Measurements from ENCODE around the gene DUSP6. TPM values are rescaled to one million over a fixed set of nuclear protein-coding genes. Genes with fewer than 3 reads are reported as not detected.

Gene DUSP6
- total and polyA plus RNA-seq, 9 of the 15 experiments (the other 6 are each of a cell fraction or from before 2014, with no cell fraction given), result 0.04 to 0.60 (median 0.08) TPM; not detected in 2

DNA sequence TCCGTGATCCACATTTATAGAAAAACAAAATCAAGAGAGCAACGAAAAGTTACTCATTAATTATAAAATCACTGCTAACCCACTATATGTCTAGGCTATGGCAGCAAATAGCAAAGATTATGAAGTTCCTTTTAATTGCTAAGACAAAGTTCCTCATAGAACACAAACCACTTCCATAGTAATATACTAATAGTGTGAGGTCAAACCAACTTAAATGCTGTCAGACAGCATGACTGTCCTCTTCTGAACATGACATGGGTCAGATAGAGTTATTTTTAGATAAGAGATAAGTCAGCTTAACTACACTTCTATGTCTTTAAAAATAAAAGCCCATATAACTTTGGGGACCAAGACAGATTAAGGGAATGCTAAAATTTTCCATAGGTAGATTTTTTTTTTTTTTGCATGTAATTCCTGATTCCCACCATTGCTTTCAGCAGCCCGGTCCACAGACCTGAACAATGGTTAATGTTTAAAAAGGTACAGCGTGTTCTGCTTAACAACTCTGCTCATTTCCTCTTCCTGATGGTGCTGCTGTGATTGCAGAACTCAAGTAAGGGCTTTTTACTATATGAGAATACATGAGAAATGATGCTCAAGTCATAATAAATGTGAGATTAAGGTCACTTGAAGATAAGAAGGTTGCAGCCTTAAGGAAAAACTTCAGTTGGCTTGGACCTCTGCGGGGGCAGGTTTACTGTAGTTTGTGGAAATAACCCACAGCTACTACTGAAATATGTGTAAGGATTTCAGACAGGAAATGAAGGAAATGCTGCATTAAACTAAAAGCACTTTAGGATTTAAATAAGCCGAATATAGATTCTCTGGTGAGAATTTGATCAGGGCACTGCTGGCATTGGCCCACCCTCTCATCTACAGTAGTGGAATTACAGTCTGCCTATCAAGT is 37.7 kb upstream of the DUSP6 start (continued):
- no peak for TF ChIP-seq BRF2 (IDR thresholded peaks at IDR 0.05; ENCODE audit: borderline replicate concordance, insufficient read depth, insufficient read length)
- TF ChIP-seq, protein P1, sequence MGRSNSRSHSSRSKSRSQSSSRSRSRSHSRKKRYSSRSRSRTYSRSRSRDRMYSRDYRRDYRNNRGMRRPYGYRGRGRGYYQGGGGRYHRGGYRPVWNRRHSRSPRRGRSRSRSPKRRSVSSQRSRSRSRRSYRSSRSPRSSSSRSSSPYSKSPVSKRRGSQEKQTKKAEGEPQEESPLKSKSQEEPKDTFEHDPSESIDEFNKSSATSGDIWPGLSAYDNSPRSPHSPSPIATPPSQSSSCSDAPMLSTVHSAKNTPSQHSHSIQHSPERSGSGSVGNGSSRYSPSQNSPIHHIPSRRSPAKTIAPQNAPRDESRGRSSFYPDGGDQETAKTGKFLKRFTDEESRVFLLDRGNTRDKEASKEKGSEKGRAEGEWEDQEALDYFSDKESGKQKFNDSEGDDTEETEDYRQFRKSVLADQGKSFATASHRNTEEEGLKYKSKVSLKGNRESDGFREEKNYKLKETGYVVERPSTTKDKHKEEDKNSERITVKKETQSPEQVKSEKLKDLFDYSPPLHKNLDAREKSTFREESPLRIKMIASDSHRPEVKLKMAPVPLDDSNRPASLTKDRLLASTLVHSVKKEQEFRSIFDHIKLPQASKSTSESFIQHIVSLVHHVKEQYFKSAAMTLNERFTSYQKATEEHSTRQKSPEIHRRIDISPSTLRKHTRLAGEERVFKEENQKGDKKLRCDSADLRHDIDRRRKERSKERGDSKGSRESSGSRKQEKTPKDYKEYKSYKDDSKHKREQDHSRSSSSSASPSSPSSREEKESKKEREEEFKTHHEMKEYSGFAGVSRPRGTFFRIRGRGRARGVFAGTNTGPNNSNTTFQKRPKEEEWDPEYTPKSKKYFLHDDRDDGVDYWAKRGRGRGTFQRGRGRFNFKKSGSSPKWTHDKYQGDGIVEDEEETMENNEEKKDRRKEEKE (IDR thresholded peaks at IDR 0.05; ENCODE audit: borderline replicate concordance in 1 of 2, control insufficient read depth in 1 of 2, low read depth in 2 of 2, low read length in 1 of 2), result no peak
- no peak for TF ChIP-seq DDX20 (tag; IDR thresholded peaks at IDR 0.05; ENCODE audit: low read depth)

DNA sequence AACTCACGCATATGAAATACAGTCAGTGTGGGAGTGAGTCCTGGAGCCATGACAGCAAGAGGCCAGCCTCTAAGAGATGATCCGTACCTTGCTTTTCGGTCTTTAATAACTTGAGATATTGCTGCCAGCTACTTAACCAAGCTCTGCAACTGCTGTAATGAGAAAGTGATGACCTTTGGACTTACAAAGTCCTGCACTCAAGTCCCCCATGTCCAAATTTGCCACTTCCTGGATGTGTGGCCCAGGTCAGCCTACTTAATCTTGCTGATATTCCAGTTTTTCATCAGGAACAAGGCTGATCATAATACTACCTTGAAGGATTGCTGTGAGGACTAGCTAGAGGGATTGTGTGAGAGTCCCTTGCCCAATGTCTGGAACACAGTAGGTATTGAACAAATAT is 33.8 kb upstream of the DUSP6 start:
- no peaks in the 10 kb centered on the region for H3K79me2 ChIP-seq (ENCODE audit: control insufficient read depth, insufficient read depth, low read length)
- ATAC-seq (no peak), FAIRE-seq (no peak), DNase-seq (ENCODE audit: extremely low read depth in 1 of 4, low spot score in 3 of 4) (no peak)
- H2AFZ ChIP-seq (ENCODE audit: low read depth, low read length), result no peak overlapping the region
- H3K9me1 ChIP-seq (ENCODE audit: control insufficient read depth, insufficient read depth, low read length), result no peaks in the 10 kb centered on the region
- H3K27ac ChIP-seq (ENCODE audit: extremely low read depth, low read depth, low read length), result no peak overlapping the region
- ChIA-PET CTCF (ENCODE audit: low intra/inter-chr PET ratio) (no interaction called here), POLR2A (no interaction called here)
- H3K36me3 ChIP-seq (ENCODE audit: control insufficient read depth, insufficient read depth, low read length), result no peaks in the 10 kb centered on the region
- H3K9me3 ChIP-seq (replicated peaks; ENCODE audit: control insufficient read depth, insufficient read depth, low read depth, low read length), result no peaks in the 10 kb centered on the region
- H3K4me1 ChIP-seq (replicated peaks in 1 of 2; ENCODE audit: control insufficient read depth in 2 of 2, insufficient read depth in 2 of 2, low read length in 2 of 2), result peaks cover 0 to 26% of the 10 kb centered on the region in 2 experiments; a peak in 3 of 5 replicates
- no peak overlapping the region for H3K4me3 ChIP-seq
- no TSS peak for BruUV-seq (replicated peaks)
- H3K9ac ChIP-seq (ENCODE audit: insufficient read depth in 1 of 2, low read depth in 2 of 2, low read length in 2 of 2), result no peak overlapping the region
- H3K27me3 ChIP-seq (ENCODE audit: control insufficient read depth in 2 of 2, insufficient read depth in 2 of 2, low read length in 2 of 2), result 0 out of 5 replicates have a peak, but pooled peaks cover 0 to 2% of the 10 kb centered on the region in 2 experiments
- no peaks in the 10 kb centered on the region for H4K20me1 ChIP-seq (replicated peaks; ENCODE audit: control insufficient read depth, insufficient read depth, low read length)
- WGBS (ENCODE audit: insufficient coverage, low coverage, missing lambda C conversion rate), result 30% methylated on average over 3 of the region's 3 CpGs
- in situ Hi-C loops (cut with MboI) (no loop called here), intact Hi-C loops (cut with micrococcal nuclease) (no loop called here)
- no peak overlapping the region for H3K4me2 ChIP-seq (ENCODE audit: insufficient read depth, low read length)
- TF ChIP-seq CTCFL (IDR thresholded peaks at IDR 0.05; ENCODE audit: borderline replicate concordance, insufficient read depth, low read depth, low read length, poor library complexity, severe bottlenecking) (no peak), CAMTA2 (CRISPR knock-in tag; conservative IDR thresholded peaks at IDR 0.05) (no peak), POLR3A (IDR thresholded peaks at IDR 0.05; ENCODE audit: borderline replicate concordance, extremely low read depth, insufficient read depth, insufficient read length) (no peak), PPARD (CRISPR knock-in tag; IDR thresholded peaks at IDR 0.05) (no peak), SETDB1 (IDR thresholded peaks at IDR 0.05; ENCODE audit: low read length) (no peak), ZSCAN32 (CRISPR knock-in tag; IDR thresholded peaks at IDR 0.05) (no peak), PTBP1 (IDR thresholded peaks at IDR 0.05; ENCODE audit: low read depth, low read length) (no peak), RBBP5 (IDR thresholded peaks at IDR 0.05; ENCODE audit: borderline replicate concordance, insufficient read depth, low read length, poor library complexity, severe bottlenecking) (no peak)

All from K562 (cell line).